Measurements from ENCODE around the gene TMEM168.

DNA sequence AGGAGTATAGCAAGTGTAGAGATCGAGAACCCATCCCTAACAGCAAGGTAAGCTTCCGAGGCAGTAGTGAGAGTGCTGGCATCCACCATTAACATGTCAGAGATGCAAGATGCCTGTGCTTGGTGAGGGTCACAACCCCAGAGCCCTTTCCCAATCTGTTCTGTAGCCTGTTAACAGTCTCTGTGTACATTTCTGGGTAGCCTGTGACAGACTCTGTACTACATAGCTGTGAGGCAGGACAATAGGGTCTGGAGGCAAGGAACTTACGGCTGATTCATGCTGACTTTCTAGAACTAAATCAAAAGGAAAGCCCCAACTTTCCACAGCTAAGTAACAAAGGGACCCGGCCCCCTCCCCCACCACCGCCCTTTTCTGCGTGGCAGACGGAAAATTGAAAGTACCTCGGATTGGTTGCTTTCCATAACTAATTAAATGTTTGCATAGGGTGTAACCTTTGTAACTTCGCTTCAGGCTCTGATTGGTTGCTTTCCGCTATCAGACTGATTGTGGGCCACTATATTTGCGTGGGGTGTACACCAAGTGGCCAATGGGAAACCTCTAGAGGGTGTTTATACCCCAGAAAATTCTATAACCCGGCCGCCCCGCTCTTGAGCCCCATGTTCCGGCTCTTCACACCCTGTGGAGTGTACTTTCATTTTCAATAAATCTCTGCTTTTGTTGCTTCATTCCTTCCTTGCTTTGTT lies 1.4 kb upstream of the TMEM168 start:
- TF ChIP-seq GATA2 (IDR thresholded peaks at IDR 0.05; ENCODE audit: low read depth, low read length) = no peak
- TF ChIP-seq GATA3 (IDR thresholded peaks at IDR 0.05; ENCODE audit: low read depth, low read length) = no peak
